Myocyte (in vitro differentiated cells): ENCODE data around the gene EFNA4. TPM values are rescaled to one million over a fixed set of nuclear protein-coding genes. Genes with fewer than 3 reads are reported as not detected.

Experiments
- DNase-seq: peaks from one replicate; pipeline ENCODE4 v3.0.0-alpha.2; 2012; ENCODE audit warnings: low read depth
- total RNA-seq: library from RNA; depleted of rRNA; stranded (reverse); fragments of >200 nt; gene quantifications from 2 replicates; pipeline ENCODE4 v1.2.3, GENCODE V29; 2014

Gene EFNA4
- total RNA-seq, 1 donor from 2014 or later = 4.9 TPM

GRCh38 chr1:155033524-155033923 is 30.0 kb upstream of the EFNA4 start, which contains the start of the genes DCST1 and DCST2:
Gene DCST1 (plus strand): TSS chr1:155033824. CDS start chr1:155034037, 213 bp downstream.
Gene DCST2 (minus strand): TSS chr1:155033781. CDS start chr1:155033701, 80 bp downstream.
- no peak for DNase-seq

DNA sequence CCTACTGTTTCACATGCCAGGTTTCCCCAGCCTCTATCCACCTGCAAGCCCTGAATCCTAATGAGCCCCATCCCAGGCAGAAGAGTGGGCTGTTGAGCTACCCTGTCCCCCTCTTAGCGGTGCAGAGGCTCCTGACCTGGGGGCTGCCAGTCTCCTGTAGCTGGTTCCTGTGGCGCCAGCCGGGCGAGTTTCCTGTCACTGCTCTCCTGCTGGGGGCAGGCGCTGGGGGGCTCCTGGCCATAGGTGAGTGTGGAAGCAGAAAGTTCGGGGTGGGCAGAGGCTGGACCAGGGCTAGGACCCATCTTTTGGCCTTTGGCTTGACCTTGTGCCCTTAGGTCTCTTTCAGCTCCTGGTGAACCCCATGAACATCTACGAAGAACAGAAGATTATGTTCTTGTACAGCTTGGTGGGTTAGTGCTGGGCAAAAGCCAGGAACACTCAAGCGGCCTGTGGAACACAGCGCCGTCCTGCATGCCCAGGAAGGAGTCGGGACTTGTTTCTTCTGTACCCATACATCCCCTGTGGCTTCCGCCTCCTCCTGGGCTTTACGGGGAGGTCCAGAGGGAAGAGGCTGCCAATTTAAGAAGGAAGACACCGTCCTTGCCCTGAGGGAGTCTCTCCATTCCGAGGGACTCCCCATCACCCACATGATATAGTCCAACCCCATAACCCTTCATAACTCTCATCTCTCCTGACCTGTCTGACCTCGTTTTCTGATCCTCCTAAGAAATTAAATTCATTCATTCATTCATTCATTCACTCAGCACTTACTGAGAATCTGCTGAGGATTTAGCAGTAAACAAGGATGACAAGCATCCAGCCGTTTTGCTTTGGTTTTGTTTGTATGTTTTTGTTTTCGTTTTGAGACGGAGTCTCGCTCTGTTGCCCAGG is 29.0 kb upstream of the EFNA4 start:
- DNase-seq = no peak

DNA sequence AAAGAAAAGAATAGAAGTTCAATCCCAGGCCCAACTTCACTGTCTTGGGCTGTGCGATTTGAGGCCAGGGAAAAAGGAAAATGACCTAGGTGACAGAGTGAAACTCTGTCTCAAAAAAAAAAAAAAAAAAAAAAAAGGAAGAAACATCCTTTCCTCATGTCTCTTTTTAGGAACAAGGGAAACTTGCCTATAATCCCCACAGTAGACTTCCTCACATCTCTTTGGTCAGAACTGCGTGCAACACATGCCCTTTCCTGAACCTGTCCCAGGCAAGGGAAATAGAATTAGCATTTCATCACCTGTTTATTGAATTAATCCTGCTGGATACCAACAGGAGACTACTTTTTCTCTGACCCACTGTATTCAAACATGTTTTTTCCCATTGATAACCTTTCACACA is 27.6 kb upstream of the EFNA4 start:
- DNase-seq = no peak

- no peak for DNase-seq
Observed at GRCh38 chr1:155037043-155037442, 26.5 kb upstream of the EFNA4 start.

- DNase-seq = no peak
Observed at GRCh38 chr1:155037851-155038441, 25.6 kb upstream of the EFNA4 start.

- DNase-seq = peak; percentile 68
Observed at GRCh38 chr1:155038602-155039307, 24.8 kb upstream of the EFNA4 start.

- DNase-seq = no peak
Observed at GRCh38 chr1:155039308-155039669, 24.3 kb upstream of the EFNA4 start.

DNA sequence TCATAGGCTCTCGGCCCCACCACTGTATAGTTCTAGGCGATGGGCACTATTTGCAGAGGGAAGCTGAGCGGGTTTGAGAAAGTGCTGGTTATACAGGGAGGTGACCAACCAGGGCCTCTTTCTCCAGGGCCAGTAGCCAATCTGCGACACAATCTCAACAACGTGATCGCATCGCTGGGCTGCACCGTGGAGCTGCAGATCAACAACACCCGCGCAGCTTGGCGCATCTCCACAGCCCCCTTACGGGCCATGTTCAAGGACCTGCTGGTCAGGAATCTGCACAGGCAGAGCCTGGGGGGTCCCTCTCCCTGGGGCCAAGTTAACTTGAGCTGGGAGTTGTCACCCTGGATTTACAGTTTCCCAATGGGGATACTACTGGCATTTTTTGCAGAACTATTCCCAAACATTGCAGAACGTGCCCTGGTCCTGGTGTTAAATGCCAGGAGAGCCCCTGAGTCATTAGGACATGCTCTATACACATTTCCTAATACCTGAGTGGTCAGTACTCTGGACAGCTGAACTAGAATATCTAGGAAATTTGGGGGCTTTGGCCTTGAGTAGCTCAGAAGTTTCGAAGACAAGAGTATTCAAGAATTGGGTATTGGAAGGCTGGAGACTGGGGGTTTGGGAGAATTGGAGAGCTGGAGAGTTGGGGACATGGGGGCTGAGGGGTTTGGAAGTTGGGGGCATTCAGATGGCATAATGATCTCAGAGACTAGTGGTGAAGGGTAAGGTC is 23.0 kb upstream of the EFNA4 start:
- DNase-seq = no peak

DNA sequence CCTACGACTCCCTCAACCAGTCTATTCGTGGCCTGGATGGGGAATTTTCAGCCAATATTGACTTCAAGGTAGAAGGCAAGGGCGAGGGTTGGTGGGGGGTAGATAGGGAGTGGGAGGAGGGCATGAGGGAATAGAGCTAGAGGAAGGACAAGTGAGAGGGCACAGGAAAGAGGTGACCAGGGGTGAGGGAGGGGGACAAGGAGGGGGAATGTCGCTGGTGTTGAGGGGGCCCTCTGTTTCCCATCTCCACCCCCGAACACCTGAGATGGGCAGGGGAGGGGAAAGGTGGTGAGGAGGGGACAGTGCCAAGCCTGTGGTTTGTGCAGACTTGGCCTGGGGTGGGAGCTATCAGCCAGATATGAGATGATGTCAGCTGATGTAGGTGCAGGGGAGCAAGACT is 20.8 kb upstream of the EFNA4 start:
- no peak for DNase-seq

- DNase-seq = no peak
Observed at GRCh38 chr1:155043301-155043702, 20.2 kb upstream of the EFNA4 start.

DNA sequence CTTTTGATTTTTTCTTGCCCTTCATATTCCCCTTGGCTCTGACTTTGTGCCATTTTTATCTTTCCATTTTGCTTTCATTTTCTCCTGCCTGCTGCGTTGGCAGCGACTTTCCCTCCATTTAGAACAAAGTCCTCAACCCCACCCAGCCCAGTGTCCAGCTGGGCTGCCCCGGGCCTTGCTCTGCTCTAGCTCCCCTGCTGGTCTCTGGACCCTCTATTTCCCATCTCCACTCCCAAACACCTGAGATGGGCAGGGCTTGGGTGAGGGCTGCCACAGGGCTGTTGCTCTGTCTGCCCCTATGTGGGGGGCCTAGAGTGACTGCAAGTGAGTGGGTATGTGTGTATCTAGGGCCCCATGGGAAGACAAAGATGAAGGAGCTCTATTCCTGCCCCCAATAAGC is 19.7 kb upstream of the EFNA4 start:
- no peak for DNase-seq

DNA sequence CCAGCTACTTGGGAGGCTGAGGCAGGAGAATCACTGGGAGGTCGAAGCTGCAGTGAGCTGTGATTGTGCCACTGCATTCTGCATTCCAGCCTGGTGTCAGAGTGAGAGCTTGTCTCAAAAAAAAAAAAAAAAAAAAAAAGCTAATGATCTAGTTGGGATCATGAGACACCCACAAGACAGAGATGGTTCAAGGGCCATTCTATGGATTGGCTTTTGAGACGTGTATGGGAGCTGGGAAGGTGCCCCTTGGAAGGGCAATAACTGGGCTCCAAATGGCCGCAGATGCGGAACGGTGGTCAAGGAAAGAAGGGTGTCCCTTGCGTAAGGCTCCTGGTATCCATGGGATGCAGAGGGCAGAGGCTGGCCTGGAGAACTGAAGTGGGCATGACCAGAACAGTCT is 19.2 kb upstream of the EFNA4 start:
- no peak for DNase-seq

GRCh38 chr1:155044812-155045657 is 18.5 kb upstream of the EFNA4 start:
- DNase-seq = peak; percentile 91

DNA sequence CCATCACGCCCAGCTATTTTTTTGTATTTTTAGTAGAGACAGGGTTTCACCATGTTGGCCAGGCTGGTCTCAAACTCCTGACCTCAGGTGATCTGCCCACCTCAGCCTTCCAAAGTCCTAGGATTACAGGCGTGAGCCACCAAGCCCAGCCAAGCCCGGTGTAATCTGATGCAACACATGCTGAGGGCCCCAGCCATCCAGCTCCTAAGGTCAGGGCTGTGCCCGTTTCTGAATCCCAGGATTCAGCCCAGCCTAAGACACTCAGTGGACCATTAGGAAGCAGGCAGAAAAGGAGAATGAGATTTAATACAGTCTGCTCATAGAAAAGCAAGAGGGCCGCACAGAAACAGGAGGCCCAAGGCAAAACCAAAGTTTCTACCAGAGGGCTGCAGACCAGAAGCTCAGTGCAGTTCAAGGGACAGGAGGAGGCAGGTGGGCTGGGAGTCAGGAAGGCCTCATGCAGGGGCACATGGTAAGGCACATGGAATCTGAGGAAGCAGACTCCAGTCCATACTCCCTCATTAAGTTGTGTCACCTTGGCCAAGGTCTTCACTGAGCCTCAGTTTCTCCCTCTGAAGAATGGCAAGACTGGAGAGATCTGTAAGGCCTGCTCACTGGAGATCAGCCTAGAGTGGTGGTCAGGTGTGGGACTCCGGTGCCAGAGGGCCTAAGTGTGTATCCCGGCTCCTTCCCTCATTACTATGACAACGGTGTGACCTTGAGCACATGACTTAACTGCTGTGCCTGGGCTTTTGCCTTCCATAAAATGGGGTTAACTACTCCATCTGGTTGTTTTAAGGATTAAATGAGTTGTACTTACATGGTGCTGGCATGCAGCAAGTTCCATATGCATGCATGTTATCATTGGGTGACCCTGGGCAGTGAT is 14.8 kb upstream of the EFNA4 start:
- no peak for DNase-seq

GRCh38 chr1:155049651-155050559 is 13.6 kb upstream of the EFNA4 start:
- DNase-seq = peak; percentile 35

DNA sequence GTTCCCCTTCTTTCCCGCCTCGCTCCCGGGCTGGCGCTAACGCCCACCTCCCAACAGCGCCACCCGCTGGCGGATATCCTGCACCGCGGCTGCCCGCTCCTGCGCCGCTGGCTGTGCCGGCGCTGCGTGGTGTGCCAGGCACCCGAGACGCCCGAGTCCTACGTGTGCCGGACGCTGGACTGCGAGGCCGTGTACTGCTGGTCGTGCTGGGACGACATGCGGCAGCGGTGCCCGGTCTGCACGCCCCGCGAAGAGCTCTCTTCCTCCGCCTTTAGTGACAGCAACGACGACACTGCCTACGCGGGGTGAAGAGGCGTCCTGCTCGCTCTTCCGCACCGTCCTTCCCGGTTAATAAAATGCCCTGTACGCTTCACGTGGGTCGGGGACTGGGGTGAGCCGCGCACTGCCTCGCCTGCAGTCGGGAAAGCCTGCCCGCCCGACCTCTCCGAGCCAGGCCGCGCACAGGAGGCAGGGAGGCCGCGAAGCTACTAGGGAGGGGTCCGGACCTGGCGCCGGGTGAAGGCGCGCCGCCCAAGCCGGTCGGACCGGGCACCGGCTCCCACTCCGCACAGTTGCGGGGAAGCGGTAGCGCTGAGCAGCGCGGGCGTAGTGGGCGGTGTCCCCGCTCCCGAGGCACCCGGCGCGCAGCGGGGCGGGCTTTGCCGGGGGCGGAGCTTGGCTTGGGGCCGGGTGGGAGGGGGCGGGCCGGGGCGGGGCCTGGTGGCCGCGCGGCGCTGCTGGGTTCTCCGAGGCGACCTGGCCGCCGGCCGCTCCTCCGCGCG is 12.8 kb upstream of the EFNA4 start, which contains the start of gene ADAM15:
TSS of gene ADAM15 (plus strand) at position 757 of the 782 bp plus-strand sequence. CDS start 71 bp downstream, outside the sequence.
- peak; percentile 80 for DNase-seq

DNA sequence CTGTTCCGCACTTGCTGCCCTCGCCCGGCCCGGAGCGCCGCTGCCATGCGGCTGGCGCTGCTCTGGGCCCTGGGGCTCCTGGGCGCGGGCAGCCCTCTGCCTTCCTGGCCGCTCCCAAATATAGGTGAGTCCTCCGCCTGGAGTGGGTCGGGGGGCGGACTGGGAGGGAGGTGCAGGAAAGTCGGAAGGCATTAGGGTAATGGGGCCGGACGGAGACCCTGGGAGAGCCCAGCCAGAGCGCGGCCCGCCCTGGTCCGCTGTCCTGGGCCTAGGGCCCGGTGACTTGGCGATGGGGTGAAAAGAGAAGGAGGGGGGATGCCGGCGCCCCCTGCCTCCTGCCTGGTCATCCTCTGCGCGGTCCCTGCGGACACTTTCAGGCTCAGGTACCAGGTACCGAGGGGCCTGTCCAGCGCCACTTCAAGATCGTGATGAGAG is 12.2 kb upstream of the EFNA4 start:
- DNase-seq = no peak
